ENCODE results near the gene EPS8L1. TPM values are rescaled to one million over a fixed set of nuclear protein-coding genes. Genes with fewer than 3 reads are reported as not detected.
"Not testable (repeated sequence)": the region's sequence is repeated elsewhere in the genome, so short reads cannot be mapped to it uniquely, and the experiment has no call there.

EPS8L1 gene
- total RNA-seq = 10 to 100 TPM in 1 of 3 donors, 1 to 10 TPM in 2; 8.8 to 15.7 (median 10.0) TPM
- 4.5 TPM for total RNA-seq (2013)

GRCh38 chr19:55075371-55075998 is at the start of gene EPS8L1:
Gene EPS8L1 (plus strand): TSS chr19:55075869. CDS start chr19:55076445, 576 bp downstream.
- ATAC-seq (no peak), DNase-seq (no peak)
- no peaks in the 10 kb centered on the region for H3K36me3 Mint-ChIP-seq
- peaks cover 10 to 18% of the 10 kb centered on the region in 2 donors for H3K27me3 Mint-ChIP-seq (ENCODE audit: low read depth in 2 of 2)
- Histone ChIP-seq H3K4me3 (ENCODE audit: low read length) (no peak within 1 kb of the TSS), H3K27me3 (ENCODE audit: control insufficient read depth, insufficient read depth, low read length) (peaks cover 12% of the 10 kb centered on the region), H3K27ac (ENCODE audit: low read length) (no peak within 1 kb of the TSS), H3K4me1 (ENCODE audit: control insufficient read depth, insufficient read depth, low read length) (peaks cover 14% of the 10 kb centered on the region), H3K36me3 (ENCODE audit: control insufficient read depth, insufficient read depth, low read length) (no peaks in the 10 kb centered on the region), H3K9me3 (ENCODE audit: control insufficient read depth, insufficient read depth, low read length) (no peaks in the 10 kb centered on the region)
- peak within 1 kb of the TSS; percentile 41 for H3K4me3 Mint-ChIP-seq
- peaks cover 11 to 14% of the 10 kb centered on the region in 2 donors for H3K4me1 Mint-ChIP-seq
- intact Hi-C loops (cut with micrococcal nuclease) = no loop called here
- no peak for TF ChIP-seq CTCF (IDR thresholded peaks at IDR 0.05)
- no peak within 1 kb of the TSS for H3K27ac Mint-ChIP-seq
- no peaks in the 10 kb centered on the region for H3K9me3 Mint-ChIP-seq
- 61% methylated on average over 18 of the region's 18 CpGs for WGBS (ENCODE audit: insufficient coverage)

GRCh38 chr19:55027140-55027471 is 48.6 kb upstream of the EPS8L1 start:
- H3K27me3 ChIP-seq (ENCODE audit: control insufficient read depth, insufficient read depth, low read length); H3K4me3 Mint-ChIP-seq; H3K27ac ChIP-seq (ENCODE audit: low read length); DNase-seq; H3K27me3 Mint-ChIP-seq (ENCODE audit: low read depth in 2 of 2); H3K36me3 Mint-ChIP-seq; intact Hi-C loops (cut with micrococcal nuclease); H3K4me3 ChIP-seq (ENCODE audit: low read length); H3K9me3 Mint-ChIP-seq; H3K36me3 ChIP-seq (ENCODE audit: control insufficient read depth, insufficient read depth, low read length); H3K4me1 ChIP-seq (ENCODE audit: control insufficient read depth, insufficient read depth, low read length); ATAC-seq: not testable (repeated sequence)
- peaks cover 38 to 40% of the 10 kb centered on the region in 2 donors for H3K4me1 Mint-ChIP-seq
- peaks cover 15% of the 10 kb centered on the region for H3K9me3 ChIP-seq (ENCODE audit: control insufficient read depth, insufficient read depth, low read length)
- 64% methylated on average over 4 of the region's 12 CpGs for WGBS (ENCODE audit: insufficient coverage)
- H3K27ac Mint-ChIP-seq = peak overlapping the region in 1 of 2 donors; percentile 47

GRCh38 chr19:55027472-55028337 is 48.0 kb upstream of the EPS8L1 start:
- Mint-ChIP-seq H3K4me3 (no peak overlapping the region), H3K36me3 (no peaks in the 10 kb centered on the region), H3K9me3 (no peaks in the 10 kb centered on the region), H3K27ac (peak overlapping the region; percentile 47 to 58), H3K27me3 (ENCODE audit: low read depth in 2 of 2) (no peaks in the 10 kb centered on the region), H3K4me1 (peaks cover 32 to 34% of the 10 kb centered on the region in 2 donors)
- DNase-seq (no peak), ATAC-seq (peak; percentile 40 to 43 (median 43))
- no peaks in the 10 kb centered on the region for H3K27me3 ChIP-seq (ENCODE audit: control insufficient read depth, insufficient read depth, low read length)
- H3K4me3 ChIP-seq (ENCODE audit: low read length) = no peak overlapping the region
- H3K9me3 ChIP-seq (ENCODE audit: control insufficient read depth, insufficient read depth, low read length) = peaks cover 15% of the 10 kb centered on the region
- intact Hi-C loops (cut with micrococcal nuclease) = no loop called here
- WGBS (ENCODE audit: insufficient coverage) = 95% methylated on average over 20 of the region's 21 CpGs
- no peak overlapping the region for H3K27ac ChIP-seq (ENCODE audit: low read length)
- TF ChIP-seq CTCF (IDR thresholded peaks at IDR 0.05) = no peak
- no peaks in the 10 kb centered on the region for H3K36me3 ChIP-seq (ENCODE audit: control insufficient read depth, insufficient read depth, low read length)
- H3K4me1 ChIP-seq (ENCODE audit: control insufficient read depth, insufficient read depth, low read length) = peaks cover 9% of the 10 kb centered on the region

- peaks cover 27 to 29% of the 10 kb centered on the region in 2 donors for H3K4me1 Mint-ChIP-seq
- peaks cover 15% of the 10 kb centered on the region for H3K9me3 ChIP-seq (ENCODE audit: control insufficient read depth, insufficient read depth, low read length)
- ATAC-seq (no peak), DNase-seq (no peak)
- no peaks in the 10 kb centered on the region for H3K27me3 Mint-ChIP-seq (ENCODE audit: low read depth in 2 of 2)
- H3K27ac Mint-ChIP-seq = no peak overlapping the region
- no peaks in the 10 kb centered on the region for H3K27me3 ChIP-seq (ENCODE audit: control insufficient read depth, insufficient read depth, low read length)
- H3K4me1 ChIP-seq (ENCODE audit: control insufficient read depth, insufficient read depth, low read length) = peaks cover 9% of the 10 kb centered on the region
- no peaks in the 10 kb centered on the region for H3K36me3 ChIP-seq (ENCODE audit: control insufficient read depth, insufficient read depth, low read length)
- no peaks in the 10 kb centered on the region for H3K36me3 Mint-ChIP-seq
- peak overlapping the region; percentile 1 for H3K4me3 Mint-ChIP-seq
- TF ChIP-seq CTCF (IDR thresholded peaks at IDR 0.05) = no peak
- no peaks in the 10 kb centered on the region for H3K9me3 Mint-ChIP-seq
- no peak overlapping the region for H3K27ac ChIP-seq (ENCODE audit: low read length)
- 96% methylated on average over 7 of the region's 7 CpGs for WGBS (ENCODE audit: insufficient coverage)
- intact Hi-C loops (cut with micrococcal nuclease) = no loop called here
- H3K4me3 ChIP-seq (ENCODE audit: low read length) = no peak overlapping the region
Measured at GRCh38 chr19:55028757-55029156, 46.9 kb upstream of the EPS8L1 start.

All from natural killer cell (primary cell).